Left lobe of liver (tissue), 2 donors: ENCODE results near the gene NRAP. TPM values are rescaled to one million over a fixed set of nuclear protein-coding genes. Genes with fewer than 3 reads are reported as not detected.

Source experiments
- ATAC-seq: fragments of 200-7000 bp; cut with Tn5 transposase; one replicate; pipeline ENCODE4 v1.9.1; 2020; ENCODE audit warnings: mild to moderate bottlenecking, moderate library complexity
- DNase-seq: peaks from one replicate; pipeline ENCODE4 v3.0.0-alpha.2; 2020; ENCODE audit warnings: low spot score
- total RNA-seq: library from RNA; stranded (reverse); gene quantifications from one replicate; pipeline ENCODE4 v1.2.1, GENCODE V29; 2021
- donor health status: DM: no; HTN: no; CAD: no; lungs with moderate emphysema.
- donor health status: DM: no; HTN: yes; CAD: no.

NRAP gene
- total RNA-seq, 1 donor from 2014 or later, result 0.05 TPM

DNA sequence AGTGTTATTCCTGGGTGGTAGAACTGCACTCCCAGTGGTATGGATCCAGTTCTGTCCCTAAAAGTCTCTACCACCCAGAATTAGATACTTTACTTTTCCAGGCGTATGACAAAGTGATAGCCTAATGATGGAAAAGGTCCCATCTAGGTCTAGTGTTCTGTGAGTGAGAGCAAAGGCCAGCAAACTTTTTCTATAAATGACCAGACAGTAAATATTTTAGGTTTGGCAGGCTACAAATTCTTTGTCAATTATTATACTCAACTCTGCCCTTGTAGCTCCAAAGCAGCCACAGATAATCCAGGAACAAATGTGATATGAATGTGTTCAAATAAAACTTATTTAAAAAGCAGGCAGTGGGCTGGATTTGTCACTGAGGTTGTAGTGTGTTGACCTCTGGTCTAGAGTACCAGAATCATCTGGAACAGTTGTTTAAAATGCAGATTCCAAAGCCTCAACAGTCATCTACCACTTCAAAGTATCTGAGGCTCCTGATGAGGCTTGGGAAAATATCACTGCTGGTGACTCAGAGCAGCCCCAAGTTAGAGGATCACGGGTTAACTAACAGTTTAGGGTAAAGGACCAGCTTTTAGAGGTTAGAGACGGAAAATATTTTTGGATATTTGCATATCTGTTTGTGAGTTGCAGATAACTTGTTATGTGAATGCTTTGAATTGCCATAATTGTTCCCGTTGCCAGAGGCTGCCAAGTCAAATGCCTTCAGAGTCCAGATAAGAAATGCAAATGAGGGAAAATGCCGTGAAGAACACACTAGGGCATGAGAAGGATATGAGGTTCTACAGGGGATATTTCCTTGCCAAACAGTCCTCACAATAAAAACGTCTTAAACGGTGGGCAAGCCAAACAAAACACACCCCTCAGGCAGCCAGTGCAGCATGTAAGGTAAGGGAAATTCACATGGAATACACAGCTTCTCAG lies 19.4 kb downstream of the NRAP start:
- DNase-seq, result no peak
- ATAC-seq, result peak; percentile 83

DNA sequence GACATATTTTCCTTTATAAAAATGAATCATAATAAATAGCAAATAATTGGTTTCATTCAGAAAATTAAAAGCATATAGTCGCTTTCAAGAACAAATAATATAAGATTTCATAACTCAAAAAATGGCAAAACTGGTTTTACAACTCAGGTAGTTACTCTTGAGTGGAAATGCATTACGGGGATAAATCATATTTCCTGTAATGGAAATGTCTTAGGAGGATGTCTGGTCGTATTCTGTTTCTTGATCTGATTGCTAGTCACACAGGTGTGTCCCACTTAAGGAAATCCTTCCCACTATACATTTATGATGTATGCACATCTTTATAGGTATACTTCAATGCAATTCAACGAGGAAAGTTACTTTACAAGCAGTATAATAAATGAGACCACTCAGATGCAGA lies 20.7 kb downstream of the NRAP start:
- ATAC-seq, result no peak
- DNase-seq, result no peak

DNA sequence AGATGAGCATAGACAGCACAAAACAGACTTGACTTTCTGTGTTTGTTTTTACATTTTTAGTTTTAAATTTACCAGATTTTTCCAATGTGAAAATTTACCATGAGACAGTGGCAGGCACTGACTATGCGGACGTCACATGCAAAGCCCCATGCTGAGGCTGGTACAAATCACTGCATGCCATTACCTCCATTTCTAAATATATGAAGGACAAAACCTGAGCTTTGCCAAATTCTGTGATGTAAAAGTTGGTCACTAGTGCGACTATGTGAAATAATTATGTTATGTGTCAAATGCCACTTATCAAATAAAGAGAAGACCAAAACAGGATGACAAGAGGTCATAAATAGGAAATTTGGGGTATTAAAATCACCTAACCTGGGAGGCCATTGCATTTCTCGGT lies 22.1 kb downstream of the NRAP start:
- no peak for DNase-seq
- ATAC-seq, result no peak

DNA sequence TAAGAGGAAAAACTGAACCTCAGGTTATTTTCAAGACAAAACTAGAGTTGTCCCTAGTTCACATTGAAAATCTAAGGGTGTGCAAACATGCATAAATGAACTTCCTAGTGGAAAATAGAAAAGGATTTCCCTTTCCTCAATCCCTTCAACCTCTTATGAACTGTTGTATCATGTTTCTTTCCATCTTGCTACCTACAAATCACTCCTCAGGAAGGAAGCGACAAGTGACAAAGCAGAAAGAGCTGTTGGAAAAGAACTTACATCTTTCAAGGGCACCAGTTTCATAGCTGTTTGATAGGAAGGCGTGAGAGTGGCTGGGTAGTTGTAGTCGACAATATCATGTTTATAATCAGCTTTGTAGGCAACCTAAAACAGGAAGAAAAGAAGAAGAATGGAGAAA lies 23.9 kb downstream of the NRAP start:
- DNase-seq, result no peak
- no peak for ATAC-seq

DNA sequence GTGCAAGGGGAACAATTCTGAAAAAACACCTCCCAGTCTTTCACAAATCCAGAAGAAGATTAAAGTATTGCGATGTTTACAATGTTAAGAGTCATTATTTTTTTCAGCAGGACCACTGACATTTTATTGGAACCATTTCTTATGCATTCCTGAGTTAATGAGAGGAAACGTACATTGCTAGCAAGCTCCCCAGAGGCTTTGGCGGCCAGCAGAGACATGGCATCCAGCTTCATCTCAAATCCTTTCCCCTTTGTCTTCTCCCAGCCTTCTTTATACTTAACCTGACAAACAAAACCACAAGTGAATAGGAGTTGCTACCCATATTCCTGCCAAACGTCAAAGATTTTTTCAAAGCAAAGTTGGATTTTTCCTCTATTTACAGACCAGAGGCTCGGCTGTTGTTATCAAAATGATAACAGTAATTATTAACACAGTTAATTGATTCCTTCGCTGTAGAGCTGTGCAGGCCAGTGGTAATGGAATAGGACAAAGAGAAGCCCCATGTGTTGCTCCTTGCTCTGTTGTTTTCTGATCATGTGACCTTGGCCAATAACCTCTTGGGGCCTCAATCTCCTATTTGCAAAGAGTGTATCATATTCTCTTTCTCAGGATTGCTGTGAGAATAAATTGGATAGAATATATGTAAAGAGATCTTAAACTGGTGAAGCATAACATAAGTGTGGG lies 32.0 kb downstream of the NRAP start:
- DNase-seq (no peak), ATAC-seq (no peak)

DNA sequence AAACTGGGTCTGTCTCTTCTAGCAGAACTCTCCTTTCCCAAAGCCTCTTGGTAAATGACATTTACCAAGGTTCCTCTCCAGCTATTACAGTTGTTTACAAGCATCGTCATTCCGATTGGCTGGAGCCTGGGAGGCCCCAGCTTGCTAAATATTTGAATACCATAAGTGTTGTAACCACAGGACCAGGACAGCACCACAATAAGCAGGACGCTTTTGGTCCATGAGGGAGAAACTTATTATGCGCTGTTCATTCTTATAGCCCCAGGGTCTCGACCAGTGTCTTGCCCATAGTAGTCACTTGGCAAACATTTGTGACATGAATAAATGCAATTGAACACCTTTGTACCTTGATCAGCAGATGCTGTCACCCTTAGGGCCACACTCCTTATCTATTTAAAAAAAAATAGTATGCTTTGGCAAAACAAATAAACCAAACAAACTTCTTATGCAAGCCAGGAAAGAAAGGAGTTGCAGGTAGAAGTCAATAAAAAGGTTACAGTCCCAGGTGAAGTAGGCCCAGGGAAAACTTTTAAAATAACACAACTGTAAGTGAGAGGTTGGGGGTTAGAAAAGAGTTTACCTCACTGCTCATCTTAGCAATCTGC lies 32.8 kb downstream of the NRAP start:
- peak; percentile 77 for ATAC-seq
- DNase-seq, result peak; percentile 46

DNA sequence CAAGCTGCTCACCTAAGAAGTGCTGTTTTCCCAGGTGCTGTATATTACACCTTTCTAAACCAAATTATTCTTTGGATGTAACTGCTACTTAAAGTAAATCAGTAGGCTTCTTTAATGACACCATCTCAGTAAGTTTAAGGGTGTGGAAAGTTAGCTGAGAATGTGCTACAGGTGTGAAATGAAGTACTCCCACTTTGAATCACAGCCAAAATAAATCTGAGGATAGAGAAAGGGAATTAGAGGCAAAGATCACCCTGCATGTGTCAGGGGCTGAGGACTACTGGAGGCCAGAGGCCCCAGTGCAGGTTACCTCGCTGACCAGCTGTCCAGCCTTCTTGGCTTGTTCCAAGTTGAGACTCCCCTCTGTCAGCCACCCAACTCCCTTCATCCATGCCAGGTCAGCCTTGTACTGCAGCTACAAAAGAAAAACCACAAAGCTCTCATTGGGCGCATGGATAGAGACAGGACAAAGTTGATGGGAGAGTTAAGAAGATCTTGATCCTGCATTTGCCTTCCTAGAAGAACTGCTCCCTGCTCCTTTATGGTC lies 35.2 kb downstream of the NRAP start:
- ATAC-seq (no peak), DNase-seq (no peak)

DNA sequence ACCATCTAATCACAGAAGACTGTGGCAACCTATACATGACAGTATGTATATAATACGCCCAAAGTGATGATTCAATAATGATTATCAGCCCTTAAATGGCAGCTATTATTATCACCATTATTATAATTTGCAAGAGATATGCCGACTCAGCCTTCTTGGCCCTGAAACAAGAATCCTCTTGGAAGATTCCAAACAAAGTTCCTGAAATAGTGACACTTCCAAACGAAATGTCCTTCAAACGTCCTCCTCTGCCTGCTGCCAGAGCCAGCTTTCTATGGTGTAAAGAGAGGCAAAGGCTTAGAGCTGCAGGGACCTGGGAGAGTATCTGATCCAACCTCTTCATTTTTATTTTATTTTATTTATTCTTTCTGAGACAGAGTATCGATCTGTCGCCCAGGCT lies 36.0 kb downstream of the NRAP start:
- DNase-seq (no peak), ATAC-seq (no peak)

DNA sequence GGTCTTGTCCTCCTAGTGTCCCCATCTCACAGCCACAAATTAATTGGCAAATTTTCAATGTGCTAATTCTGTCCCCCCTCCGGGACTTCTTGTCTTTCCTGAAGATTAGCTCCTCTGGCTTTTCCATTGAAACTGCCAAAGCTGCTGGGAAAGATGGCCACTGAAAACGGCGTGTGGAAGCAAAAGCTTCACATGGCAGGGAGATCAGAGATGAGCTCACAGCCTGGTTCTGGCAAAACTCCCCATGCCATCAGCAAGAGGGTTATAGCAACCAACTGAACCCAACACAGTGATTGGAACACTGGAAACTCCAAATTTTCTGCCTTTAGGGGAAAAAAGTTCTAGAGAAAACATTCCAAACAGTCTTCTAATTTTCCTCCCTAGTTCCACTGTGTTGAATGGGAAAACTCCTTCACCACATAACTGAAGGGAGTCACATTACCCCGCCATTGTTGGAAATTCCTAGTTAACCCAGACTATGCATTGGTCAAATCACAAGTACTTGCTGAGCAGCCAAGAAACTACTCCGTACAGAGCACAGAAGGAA lies 37.0 kb downstream of the NRAP start:
- no peak for ATAC-seq
- DNase-seq, result no peak

DNA sequence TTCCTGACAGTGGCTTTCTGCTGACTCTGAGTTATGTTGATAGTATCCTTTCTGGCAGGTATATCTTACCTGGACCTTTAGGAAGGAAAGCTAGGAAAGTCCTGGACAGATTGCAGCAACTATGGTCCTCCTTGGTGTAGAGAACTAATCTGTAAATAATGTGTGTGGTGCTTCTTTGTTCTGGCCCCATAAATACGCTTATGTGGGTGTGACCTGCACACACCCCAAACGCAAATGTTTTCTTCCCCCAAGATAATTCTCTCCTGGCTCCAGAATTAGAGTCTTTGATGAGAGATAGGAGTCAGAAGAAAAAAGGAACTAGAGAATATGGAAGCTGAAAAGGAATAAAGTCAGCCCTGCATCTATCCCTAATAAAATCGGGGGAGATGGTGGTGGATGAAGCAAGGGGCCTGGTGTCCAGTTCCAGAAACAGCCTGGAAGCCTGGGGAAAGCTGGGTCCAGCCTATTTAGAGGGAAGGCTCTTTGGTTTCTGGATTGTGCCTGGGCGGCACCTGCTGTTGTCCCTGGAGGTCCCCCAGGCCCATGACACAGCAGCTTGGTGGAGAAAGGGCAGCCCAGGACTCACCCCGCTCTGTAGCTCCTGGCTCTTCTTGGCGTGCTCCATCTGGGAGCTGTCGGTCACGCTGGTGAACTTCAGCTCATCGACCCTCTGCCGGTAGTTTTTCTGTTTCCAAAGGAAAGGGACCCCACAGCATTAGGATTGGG lies 38.2 kb downstream of the NRAP start:
- DNase-seq (no peak), ATAC-seq (no peak)

DNA sequence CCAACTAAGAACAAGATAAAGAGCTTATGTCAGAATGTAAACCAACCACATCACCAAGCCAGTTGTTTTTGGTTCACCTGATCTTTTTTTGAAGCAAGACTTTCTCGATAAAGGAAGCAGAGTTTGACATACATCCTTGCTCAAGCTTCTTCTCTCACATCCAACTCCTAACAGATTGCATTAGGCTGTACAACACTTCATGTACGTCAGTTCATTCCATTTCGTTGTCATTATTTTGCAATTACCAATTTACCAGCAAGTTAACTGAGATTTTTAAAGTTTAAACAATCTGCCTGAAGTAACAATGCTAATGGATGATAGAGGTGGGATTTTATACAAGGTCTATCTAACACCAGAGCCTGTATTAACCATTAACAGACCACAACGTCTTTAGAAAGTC lies 41.0 kb downstream of the NRAP start:
- ATAC-seq (no peak), DNase-seq (no peak)

DNA sequence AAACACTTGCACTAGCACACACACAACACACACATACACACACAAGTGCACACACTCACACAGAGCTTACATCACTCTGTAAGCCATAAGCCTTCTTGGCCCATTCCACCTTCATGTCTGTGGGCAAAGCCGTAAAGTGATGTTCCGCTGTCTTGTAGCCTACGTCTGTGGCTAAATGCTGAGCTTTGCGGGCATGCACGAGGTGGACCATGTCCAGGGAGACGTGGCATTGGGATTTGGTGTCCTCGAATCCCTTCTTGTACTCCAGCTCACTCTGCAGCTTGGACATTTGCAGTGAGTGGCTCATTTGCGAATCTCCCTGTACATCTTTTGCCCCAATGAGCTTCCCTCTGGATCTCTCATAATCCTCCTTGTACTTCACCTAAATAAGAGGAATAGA lies 42.0 kb downstream of the NRAP start:
- DNase-seq (no peak), ATAC-seq (no peak)

DNA sequence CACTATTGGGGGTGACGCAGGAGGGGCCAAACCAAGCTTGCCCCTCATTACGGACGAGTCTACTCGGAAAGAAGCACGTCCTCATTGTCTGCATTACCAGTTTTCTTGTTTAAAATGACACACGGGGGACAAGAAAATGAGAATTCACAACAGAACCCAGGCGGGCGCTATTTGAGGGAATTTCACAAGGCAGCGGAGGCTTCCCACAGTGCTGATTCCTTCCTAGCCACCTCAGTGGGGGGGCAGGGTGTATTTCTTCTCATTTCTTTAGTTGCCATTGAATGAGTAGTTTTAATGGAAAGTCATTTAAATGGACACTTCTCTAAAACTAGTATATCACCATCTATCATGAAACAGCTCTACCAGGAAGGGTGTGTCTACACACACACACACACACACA lies 42.9 kb downstream of the NRAP start:
- DNase-seq, result no peak
- ATAC-seq, result no peak

DNA sequence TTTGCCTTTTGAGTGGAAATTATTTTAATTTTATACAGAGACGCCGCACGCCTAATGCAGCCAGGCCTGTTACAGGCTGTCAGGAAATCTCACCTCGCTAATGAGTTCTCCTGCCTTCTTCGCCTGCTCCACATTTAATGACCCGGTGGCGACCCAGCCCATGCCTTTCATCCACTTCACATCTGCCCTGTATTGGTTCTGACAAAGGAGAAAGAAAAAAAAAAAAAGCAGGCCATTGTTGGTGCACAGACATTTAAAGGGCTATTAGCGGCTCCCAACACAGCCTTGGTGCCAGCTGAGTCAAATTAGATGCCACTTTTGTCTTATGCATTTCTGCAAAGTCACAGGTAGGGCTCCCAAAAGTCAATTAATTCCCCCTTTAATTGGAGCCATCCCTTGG lies 43.3 kb downstream of the NRAP start:
- no peak for DNase-seq
- no peak for ATAC-seq

DNA sequence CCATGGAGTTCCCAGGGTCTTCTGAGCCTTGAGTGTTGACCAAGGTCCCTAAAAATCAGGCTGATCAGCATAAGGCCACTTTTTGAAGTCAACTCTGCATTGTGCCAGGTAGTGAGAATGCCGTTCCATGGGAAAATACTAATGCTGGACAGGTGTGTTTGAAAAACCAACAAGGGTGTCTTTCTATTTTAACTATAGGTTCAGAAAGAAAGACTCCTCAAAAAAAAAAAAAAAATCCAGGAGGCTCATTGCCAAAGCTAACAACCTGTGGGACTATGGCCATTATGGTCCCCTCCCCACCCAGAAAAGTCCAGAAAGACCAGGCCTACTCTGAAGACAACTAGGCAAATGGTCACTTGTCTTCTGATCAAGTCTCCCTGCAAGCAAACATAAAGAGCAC lies 44.4 kb downstream of the NRAP start:
- no peak for ATAC-seq
- no peak for DNase-seq

DNA sequence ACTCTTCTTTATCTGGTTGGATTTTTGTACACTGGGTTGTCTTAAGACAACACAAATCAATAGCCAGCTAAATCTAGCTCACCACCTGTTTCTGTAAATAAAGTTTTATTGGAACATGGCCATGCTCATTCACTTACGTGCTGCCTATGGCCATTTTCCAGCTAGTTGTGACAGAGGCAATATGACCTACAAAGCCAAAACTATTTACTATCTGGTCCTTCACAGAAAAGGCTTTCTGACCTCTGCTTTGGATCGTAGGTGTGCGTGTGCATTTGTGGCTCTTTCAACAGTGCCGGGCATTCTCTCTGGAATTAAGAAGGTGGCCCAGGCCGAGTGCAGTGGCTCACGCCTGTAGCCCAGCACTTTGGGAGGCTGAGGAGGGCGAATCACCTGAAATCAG lies 45.5 kb downstream of the NRAP start:
- ATAC-seq (peak; percentile 84), DNase-seq (peak; percentile 58)

DNA sequence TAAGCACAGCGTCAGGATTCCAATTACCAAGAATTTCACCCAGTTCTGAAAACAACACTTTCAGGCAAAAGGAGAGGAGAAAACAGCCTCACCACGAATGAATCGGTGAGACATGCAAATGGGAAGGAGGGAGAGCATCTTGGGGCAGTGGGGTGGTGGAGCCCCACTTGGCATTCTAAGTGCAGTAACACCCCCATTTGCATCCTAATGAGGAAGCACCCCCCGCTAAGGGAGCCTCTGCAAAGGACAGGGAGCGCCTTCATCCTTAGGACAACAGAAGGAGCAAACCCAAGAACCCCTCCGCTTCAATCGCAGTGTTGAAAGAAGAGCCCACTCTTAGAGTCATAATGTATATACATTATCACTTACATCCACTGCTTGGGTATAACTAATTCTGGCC lies 46.8 kb downstream of the NRAP start:
- no peak for ATAC-seq
- no peak for DNase-seq

DNA sequence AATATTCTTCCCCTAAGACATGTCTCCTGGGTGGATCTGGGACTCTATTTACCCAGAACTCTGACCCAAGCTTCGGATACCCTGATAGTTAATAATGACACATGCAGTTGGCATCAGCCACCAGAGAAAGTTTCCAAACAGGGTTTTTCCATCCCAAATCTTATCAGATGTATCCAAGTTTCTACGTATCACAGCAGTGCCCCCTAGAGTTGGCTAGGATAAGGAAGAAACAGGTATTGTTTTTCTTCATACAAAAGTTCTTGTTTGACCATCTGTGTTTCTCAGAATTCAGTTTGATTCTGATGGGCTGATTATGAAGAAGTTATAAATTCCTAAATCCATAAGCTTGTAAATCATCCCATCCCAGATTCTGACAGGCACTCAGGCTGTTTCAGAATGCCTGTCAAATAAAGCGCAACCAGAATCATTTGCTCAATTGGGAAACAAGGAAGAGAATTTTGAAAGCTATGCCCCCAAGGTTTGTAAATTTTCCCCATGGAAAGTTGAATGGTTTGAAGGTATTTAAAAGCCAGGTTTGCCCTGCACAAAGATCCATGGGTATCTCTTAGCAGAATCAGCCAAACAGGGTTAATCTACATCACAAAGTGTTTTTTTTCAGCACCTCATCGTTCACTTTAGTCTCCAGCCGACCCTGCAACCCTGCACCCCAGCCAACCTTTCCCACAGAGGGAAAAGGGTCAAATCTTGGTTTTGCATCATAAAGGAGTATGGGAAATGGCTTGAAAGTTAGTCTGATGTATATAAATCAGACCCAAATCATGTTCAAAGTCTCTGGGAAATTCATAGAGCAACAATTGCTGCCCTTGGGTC lies 47.4 kb downstream of the NRAP start:
- ATAC-seq (peak; percentile 44), DNase-seq (no peak)

DNA sequence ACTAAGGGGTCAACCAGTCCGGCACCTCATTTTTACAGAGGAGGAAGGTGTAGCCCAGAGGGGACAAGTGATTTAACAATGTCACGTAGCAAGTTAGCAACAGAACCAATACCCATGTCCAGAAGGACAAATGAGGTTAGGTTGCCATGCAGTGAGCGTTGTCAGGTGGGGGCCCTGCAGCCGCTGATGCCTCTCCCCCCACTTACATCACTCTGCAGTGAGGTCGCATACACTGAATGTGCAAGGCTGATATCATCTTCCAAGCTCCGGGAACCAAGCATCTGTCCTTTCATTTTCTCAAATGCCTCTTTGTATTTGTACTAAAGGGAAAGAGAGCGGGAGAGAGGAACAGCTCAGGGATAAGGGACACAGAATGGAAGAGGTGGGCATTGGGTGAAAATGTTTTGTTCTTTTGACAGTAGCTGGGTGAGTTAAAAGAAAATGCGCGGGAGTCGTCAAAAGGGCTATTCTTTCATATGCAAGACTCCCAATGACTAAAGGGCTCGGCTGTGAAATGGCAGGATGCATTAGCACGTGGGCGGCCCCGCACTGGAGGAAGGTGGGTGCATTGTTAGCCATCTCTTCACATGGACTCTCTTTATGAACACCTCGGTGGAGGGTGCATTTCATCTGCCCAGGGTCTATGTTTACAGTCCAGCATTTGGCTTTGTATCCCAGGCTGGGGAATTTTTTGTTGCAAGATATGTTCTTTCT lies 49.7 kb downstream of the NRAP start:
- ATAC-seq (no peak), DNase-seq (no peak)
